Activated naive CD4-positive, alpha-beta T cell (primary cell): ENCODE results near the gene HOXD4.

Experiments
- DNase-seq, 4 experiments: peaks; one replicate each; lab custom pipeline; 2025; lab: John Stamatoyannopoulos, UW

The HOXD4 gene

DNA sequence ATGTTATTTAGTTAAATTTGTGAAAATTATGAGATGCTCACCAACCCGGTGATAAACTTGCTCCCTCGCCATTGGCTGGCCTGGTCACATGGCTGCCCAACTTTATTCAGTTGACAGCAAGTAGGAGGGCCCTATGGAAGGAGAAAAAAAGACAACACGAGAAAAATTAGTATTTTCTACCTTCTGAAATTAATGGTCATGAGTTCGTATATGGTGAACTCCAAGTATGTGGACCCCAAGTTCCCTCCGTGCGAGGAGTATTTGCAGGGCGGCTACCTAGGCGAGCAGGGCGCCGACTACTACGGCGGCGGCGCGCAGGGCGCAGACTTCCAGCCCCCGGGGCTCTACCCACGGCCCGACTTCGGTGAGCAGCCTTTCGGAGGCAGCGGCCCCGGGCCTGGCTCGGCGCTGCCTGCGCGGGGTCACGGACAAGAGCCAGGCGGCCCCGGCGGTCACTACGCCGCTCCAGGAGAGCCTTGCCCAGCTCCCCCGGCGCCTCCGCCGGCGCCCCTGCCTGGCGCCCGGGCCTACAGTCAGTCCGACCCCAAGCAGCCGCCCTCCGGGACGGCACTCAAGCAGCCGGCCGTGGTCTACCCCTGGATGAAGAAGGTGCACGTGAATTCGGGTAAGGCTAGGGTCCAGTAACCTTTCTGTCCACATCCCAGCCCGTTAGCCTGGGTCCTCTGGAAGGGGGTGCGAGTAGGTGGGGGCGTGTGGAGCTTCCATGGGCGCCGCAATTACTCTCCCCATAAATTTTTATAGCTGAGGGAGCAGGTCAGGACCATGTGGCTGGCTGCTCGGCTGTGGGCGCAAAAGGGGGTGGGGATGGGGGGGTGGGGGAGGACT lies at the start of gene HOXD4:
TSS of gene HOXD4 (plus strand) at position 109 of the 846 bp plus-strand sequence. CDS start at position 193, 84 bp downstream.
- DNase-seq: no peak

DNA sequence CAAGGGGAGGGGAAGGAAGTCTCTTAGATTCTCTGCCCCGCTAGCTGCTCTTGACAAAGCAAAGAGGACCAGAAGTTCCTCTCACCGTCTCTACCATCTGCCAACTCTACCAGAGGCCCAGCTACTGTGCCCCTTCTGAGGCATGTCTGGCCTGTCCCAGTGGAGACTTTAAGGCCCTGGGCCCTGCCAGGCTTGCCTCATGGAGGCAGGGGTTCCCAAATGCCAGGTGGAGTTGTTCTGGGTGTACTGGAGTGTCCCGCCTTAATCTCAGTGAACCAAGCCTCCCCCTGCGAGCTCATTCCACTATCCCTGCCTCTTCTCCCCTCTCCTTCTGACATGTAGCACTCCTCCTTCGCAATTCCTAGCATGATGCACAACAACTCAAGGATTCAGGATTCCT lies 49.5 kb upstream of the HOXD4 start:
- DNase-seq: no peak

DNA sequence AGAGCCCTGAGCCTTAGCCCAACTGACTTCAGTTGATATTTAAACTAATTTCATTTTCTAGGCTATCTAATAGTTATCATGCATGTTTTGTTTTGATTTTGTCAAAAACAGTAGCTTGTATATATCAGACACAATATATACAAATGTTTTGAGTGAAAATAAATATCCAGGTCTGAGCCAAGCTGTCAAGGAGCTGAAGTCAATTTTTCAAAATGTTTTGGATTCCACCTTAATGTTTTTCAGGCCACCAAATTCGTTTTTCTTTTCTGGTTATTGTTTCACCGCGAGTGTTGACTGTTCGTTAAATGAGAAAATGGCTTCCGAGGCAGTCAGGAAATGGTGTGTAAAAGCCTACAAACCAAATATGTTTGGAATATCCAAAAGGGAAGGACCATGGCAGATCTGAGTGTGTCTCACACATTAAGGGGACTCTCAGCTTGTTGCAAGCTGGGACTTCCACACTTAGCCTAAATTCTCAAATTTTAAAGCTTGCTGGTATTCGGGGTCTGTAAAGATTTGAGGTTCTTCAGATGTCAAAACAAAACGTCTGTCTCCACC lies 49.0 kb upstream of the HOXD4 start:
- no peak for DNase-seq

DNA sequence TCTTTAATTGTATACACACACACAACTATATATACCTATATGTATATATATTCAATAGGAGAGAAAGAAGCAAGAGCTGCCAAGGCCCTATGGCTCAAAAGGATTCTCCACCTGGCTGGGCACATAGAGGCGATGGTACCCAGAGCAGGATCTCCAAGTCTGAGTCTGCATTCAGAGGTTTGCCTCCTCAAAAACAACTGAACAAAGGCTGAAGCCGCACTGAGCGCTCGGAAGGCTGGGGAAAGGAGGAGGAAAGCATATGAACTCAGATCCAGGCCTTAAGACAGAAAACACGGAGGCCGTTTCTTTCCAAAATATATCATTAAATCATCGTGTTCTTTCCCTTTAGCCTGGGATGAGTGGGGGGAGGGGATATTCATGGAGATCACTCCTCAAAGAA lies 48.2 kb upstream of the HOXD4 start:
- DNase-seq: no peak

DNA sequence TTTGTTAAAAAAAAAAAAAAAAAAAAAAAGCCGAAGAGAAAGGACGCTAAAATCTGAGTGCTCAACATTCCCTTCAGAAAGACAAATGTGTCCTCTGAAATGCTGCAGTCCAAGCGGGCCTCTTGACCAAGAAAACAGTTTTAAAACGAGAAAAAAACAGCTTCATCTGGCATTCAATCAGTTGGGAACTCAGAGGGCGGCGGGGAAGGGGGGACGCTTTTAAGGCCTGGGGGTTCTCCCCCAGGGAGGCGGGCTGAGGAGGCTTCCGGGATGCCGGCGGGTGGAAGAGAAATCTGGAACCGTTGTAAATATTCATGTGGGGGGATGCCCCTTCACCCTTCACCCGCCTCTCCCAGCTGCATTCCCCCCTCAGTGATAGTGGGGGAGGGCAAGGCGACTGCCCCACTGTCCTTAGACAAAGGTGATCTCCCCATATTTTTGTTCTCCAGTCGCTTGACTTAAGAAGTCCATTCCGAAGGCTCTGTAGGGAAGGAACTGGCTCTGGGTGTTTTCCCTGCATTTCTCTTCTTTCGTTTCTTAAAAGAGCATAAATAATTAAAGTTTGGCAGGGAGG lies 47.5 kb upstream of the HOXD4 start:
- DNase-seq: no peak

DNA sequence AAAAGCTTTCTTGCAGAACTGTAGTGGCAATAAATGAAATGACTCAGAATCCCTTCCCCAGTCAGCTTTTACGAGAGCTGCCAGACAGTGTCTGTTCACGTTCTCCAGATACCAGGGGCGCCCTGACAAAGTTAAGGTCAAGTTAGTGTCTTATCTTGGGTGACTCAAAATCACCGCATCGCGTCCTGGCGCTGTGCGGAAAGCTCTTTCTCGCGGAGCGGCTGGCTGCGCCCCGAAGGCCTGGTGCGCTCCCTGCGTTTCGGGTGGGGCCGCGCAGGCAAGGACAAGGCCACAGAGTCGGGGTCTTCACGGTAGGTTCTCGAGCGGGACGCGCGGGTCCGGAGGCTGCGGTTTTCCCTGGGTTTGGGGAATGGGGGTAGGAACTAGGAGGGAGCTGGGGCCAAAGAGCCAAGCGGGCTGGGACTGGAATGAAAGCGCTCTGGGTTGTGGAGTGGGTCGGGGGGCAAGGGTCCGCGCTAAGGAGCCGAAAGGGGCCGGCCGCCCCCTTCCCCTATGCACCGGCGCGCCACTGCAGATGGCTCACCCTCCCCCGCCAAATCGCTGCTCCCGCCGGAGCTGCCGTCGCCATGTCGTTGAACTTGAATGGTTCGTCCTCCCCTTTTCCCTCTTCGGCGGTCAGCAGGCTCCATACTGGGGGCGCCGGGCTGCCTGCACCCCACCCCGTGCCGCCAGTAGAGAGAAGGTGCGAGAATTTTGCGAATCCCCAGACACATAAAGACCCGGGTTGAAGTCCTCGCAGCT lies 46.9 kb upstream of the HOXD4 start:
- no peak for DNase-seq

DNA sequence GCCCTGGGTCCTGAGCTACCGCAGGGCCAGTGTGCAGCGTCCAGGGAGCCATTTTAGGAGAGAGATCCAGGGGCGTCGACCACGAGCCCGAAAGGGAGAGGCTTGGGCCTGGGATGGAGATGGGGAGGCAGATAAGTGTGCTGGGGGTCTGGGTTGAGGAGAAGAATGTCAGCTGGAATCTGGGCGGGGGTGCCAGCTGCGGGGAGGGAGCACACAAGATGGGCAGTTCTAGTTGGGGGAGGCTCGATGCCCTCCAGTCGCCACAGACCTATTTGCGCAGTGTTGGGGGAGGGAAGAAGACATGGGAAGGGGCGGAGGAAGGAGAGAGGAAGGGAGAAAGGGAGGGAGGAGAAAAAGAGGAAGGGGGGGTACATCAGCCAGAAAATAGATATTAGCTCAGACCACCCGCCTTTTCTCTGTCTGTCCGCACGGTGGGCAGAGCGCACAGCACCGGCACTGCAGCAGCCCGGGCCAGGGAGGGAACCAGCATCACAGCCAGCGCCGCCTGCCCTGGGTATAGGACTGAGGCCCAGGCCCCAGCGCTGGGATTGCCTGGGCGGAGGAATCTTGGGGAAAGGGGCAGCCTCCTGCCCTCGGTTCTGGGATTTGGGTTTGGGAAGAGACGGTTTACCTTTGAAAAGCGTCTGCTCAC lies 46.1 kb upstream of the HOXD4 start:
- no peak for DNase-seq

DNA sequence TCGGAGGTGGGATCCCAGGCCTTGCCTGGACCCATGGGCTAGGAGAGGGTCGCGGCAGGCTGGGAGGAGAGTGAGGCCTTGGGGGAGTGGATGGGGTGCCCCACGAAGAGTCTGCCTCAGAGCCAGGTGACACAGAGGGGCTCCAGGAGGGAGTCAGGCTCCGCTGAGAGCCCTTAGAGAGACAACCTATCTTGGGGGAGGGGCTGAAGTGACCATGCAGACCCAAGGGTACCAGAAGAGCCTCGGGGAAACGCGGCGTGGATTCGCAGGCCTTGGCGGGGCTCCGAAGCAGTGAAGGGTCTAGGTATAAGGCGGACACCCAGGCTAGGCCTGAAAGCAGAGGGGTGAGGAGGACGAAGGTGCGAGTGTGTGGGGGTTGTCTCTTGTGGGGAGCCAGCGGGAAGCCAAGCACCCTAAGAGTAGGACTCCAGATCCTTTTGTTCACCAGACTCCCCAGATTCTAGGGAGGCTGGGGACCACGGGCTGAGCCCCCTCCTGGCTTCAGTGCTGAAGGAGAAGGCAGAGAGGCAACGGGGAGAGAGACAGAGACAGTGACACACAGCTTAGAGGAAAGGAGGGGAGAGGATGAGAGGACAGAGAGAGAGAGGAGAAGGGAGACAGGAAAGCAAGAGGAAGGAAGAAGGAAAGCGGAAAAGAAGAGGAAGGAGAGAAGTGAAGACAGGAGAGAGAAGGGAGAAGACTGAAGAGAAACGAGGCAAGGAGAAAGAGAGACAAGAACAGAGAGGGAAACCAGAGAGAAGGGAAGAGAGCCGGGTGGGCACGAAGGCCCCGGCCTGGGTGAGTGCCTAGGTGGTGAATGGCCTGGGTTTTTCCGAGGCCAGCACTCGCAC lies 45.4 kb upstream of the HOXD4 start:
- no peak for DNase-seq

DNA sequence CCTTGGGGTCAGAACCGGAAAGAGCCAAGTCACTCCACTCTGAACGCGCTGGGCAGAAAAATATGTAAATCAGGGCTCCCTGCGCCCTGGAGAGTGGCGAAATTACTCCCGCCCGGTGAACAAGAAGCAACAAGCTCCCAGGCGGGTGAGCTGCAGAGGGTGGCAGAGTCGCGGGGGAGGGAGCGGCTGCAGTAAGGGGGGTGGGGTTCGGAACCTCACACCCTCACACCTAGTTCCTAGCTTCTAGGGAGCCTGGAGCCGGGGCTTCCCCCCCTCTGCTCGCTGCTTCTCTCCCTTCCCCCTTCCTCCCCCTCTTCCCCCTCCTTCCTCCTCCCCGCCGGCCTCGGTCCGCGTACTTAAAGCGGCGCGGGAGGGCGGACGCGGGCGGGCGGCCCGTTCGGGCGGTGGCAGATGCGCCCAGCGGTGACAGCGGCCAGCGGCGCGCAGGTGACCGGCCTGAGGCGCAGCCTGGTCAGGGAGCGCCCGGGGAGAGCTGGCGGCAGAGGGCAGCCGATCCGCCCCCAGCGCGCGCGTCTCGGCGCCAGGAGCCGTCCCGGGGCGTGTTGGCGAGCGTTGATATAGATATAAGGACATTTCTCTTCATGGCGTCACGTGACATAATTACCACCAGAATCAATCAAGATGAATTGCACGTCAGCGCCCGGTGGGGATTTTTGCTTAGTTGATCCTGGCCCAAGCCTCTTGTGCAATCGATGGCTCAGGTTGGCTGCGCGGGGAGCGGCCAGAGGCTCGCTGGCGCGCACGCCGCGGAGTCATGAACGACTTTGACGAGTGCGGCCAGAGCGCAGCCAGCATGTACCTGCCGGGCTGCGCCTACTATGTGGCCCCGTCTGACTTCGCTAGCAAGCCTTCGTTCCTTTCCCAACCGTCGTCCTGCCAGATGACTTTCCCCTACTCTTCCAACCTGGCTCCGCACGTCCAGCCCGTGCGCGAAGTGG lies 44.5 kb upstream of the HOXD4 start, which contains the start of gene HOXD11:
TSS of gene HOXD11 (plus strand) at position 700 of the 959 bp plus-strand sequence. CDS start at position 776, 76 bp downstream.
- no peak for DNase-seq

DNA sequence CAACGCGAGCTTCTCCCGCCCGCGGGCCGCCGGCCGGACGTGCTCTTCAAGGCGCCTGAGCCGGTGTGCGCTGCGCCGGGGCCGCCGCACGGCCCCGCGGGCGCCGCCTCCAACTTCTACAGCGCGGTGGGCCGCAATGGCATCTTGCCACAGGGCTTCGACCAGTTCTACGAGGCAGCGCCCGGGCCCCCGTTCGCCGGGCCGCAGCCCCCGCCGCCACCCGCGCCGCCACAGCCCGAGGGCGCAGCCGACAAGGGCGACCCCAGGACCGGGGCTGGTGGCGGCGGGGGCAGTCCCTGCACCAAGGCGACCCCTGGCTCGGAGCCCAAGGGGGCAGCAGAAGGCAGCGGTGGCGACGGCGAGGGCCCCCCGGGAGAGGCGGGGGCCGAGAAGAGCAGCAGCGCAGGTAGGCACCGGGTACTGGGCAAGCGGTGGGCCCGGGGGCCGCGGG lies 43.6 kb upstream of the HOXD4 start:
- no peak for DNase-seq

DNA sequence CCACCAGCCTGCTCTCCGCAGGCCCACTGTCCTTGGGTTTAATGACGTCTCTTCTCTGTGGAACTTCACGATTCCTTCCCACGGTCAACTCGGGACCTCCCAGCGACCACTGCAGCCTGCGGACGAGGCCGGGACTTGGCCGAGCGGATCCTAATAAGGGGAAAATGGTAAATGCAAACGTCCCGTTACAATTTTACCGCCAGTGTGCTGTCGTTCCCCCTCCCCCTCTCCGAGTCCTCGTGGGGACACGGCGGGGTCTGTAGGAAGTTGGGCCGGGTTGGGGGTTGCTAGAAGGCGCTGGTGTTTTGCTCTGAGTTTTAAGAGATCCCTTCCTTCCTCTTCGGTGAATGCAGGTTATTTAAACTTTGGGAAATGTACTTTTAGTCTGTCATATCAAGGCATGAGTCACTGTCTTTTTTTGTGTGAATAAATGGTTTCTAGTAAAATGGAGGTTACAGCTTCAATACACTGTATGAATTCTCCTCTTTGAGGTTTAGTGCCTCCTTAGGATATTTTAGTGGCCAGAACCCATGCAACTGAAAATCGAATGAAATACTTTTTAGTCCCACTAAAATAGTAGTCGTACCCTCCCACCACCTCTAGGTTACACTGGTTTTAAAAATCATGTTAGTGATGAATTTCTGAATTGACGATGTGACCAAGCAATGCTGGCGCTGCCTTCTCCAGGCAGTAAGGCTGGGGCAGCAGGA lies 42.0 kb upstream of the HOXD4 start:
- DNase-seq: no peak

DNA sequence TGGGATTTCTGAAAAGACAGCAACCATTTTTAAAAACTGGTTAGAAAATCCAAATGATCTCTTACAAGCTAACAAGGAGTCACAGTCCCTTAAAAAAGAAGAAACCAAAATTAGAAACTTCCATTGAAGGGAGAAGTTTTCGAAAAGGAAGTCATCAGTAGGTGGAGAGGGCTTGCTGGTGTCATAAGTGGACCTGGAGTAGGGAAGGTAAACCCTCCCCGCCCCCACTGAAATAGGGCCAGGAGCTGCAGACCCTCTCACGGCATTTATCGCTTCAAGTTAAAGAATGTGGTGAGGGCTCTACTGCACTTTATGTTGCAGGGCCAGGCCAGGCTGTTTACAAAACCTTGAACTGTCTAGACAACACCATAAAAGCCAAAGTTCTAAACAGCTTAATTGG lies 41.4 kb upstream of the HOXD4 start:
- DNase-seq: no peak

DNA sequence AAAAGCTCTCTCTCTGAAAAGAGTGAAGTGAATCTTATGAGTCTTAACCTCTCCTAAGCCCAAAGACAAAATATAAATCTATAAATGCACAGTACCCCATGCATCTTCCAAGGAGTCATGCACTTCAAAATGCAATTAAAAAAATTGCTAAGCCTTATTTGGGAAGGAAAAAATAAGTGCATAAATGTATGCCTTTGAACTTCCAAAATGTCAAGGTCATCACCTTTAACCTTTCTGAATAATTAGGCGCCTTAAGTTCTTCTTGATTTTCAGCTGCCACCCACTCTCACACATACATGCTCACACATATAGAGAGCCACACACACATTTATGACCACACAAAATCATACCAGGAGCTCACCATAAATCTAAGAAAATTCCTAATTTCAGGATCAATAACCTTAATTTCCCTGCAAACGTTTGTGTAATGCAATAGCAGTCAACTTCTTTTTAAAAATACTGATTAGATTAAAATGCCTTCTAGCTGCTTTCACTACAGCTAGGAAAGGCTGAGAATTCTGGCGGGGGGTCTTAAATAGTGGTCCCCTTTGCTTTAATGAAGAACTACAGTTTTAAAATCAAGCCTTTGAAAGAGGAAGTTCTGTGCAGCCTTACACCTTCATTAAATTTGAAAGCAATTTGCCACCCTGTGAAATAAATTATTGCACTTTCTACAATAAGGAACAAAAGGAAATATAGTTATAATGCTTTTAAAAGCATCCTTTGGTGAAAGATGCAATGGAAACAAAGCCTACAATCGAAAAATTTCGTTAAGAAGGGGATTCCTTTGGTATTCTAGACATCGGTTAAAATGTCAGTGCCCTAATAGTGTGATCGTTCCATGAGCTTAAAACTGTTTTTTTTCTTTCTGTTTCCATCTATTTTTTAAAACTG lies 40.7 kb upstream of the HOXD4 start:
- DNase-seq: no peak

DNA sequence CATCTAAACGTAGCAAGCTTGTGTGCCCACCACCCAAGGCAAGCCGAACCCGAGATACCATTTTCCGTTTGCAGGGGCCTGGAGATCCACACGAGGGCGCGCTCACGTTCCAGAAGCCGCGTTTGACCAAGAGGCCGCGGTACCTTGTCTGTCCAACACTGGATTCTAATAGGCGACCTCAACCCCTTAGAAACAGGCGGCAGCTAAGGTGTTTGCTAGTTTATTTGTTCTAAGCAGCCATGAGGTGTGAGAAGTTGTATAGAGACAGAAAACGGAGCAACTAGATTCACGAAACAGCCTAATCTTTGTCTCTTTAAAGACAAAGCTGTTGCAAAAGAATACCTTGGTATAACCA lies 40.1 kb upstream of the HOXD4 start:
- no peak for DNase-seq

DNA sequence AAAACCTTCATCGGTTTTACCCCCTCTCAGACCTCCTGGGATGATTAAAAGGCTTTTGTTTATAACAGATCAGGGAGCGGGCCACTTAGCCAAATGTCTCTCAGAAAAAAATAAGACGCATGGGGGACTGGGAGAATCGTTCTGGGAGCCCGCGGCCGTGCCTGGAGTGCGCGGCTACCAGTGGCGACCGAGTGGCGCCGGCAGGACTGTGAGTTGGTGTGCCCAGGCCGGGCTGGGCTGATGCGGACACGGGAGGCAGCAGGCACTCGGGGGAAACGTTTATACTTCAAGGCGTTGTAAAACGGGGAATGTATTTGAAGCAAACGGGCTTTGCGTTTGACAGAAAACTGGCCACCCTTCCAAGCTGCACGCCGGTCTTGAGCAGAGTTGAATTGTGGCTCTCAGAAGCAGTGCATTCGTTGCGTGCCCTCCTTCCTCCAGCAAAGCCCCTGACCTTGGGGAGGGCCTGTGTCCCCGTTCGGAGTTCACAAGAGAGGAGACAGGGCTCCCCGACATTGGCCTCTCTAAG lies 39.4 kb upstream of the HOXD4 start:
- DNase-seq: no peak

DNA sequence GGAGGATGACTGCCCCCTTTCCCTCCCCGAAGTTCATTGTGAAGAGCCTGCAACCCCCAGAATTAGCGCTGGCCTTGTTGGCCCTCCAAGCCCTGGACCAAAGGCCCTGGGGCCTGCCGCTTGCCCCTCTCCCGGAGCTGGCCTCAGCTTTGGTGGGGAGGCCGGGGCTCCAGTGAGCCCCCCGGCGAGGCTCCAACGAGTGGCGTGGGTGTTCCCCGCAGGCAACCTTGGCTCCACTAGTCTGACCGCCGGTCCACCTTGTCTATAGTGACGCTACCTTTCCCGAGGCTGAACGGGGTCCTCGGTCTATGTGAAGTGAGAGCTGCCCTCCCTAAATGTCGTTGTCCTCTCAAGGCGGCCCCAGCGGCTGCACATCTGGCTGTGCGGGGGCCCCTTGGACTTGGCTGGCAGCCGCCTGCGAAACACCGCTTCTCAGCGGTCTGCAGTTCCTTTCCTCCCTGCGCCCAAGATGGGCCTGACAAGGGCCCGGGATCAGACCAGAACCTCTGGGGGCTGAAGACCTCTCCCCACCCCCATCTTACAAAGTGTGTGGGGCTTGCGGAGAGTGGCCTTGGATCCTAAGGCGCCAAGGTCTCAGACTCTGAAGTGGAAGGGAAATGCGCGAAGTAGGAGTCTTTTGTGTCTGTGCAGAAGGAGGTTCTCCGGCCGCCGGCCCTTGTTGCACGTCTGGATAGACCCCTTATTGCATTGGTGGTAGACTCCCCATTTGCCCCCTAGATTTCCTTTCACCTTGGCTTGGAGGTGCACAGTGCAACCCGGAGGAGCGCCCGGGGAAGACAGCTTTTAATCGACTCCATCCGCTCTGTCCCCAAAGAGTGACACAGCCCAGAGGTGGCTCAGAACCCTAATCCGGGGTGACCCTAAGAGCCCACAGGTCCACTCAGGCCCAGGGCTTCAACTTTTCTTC lies 38.7 kb upstream of the HOXD4 start:
- no peak for DNase-seq
